ENCODE measurements around the gene SMG9.

SMG9 gene

DNA sequence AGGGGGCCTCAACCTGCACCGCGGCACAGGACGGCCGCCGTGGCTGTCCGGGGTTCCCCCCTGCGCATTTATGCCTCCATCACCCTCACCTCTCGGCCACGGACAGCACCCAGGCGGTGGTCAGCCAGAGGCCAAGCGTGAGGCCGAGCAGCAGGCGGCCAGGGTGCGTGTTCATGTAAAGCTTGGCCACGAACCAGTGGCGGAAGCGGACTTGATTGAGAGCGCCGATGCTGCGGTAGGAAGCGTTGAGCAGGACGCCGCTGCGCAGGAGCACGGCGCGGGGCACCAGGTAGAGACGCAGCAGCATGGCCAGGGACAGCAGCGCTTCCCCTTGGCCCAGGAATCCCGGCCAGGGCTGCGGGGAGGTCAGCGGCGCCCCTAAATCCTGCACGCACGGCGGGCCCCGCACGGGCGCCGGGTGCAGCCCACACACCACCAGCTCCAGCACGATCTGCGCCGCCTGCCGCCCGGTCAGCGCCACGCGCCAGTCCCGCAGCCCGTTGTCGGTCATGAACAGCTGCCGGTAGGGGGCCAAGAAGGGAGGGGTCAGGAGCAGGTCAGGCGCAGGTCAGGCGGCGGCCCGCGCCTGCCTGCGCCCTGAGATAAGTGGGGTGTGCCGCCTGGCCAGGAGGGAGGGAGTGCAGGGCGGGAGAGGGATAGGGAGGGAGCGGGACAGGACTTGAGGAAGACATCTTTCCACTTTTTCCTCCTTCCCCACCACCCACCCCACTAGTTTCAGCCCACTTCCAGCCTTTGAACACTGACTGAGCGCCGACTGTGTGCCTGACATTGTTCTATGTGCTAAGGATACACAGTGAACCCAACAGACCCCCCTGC is 19.6 kb upstream of the SMG9 start:
- TF ChIP-seq, protein P1, sequence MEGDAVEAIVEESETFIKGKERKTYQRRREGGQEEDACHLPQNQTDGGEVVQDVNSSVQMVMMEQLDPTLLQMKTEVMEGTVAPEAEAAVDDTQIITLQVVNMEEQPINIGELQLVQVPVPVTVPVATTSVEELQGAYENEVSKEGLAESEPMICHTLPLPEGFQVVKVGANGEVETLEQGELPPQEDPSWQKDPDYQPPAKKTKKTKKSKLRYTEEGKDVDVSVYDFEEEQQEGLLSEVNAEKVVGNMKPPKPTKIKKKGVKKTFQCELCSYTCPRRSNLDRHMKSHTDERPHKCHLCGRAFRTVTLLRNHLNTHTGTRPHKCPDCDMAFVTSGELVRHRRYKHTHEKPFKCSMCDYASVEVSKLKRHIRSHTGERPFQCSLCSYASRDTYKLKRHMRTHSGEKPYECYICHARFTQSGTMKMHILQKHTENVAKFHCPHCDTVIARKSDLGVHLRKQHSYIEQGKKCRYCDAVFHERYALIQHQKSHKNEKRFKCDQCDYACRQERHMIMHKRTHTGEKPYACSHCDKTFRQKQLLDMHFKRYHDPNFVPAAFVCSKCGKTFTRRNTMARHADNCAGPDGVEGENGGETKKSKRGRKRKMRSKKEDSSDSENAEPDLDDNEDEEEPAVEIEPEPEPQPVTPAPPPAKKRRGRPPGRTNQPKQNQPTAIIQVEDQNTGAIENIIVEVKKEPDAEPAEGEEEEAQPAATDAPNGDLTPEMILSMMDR (IDR thresholded peaks at IDR 0.05; ENCODE audit: low read depth, low read length, missing control alignments), result peak; percentile 74
- Histone ChIP-seq H3K36me3 (replicated peaks) (no peaks in the 10 kb centered on the region), H3K27ac (no peak overlapping the region), H3K27me3 (replicated peaks) (no peaks in the 10 kb centered on the region), H3K4me3 (ENCODE audit: low read depth, low read length) (peak overlapping the region; percentile 41)
- in situ Hi-C loops (cut with HindIII; ENCODE audit: low pct_ligation_motif_present, low sequenced_read_pairs), result no loop called here
- peak; percentile 61 for DNase-seq

GRCh38 chr19:43773725-43774102 is 19.0 kb upstream of the SMG9 start:
- no peaks in the 10 kb centered on the region for H3K27me3 ChIP-seq (replicated peaks)
- in situ Hi-C loops (cut with HindIII; ENCODE audit: low pct_ligation_motif_present, low sequenced_read_pairs), result no loop called here
- DNase-seq, result no peak
- TF ChIP-seq, protein P1 (IDR thresholded peaks at IDR 0.05; ENCODE audit: low read depth, low read length, missing control alignments), result no peak
- H3K27ac ChIP-seq, result no peak overlapping the region
- H3K4me3 ChIP-seq (ENCODE audit: low read depth, low read length), result no peak overlapping the region
- H3K36me3 ChIP-seq (replicated peaks), result no peaks in the 10 kb centered on the region

DNA sequence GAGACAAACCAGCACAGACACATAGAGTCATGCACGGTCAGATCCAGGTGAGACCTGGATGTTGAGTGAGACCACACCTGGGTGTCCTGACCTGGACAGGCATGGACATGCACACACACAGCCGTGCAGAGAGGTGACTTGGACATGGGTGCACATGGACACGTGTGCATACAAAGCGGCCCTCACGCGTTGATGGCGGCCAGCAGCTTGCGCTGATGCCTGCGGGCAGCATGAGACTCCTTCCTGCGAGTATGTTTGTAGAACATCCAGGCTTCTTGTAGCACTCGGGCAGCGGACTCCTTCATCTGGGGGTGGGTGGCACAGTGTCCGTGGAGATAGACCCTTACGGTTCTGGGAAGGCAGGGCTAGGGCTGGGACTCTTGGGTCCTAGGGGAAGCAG is 14.5 kb upstream of the SMG9 start:
- in situ Hi-C loops (cut with HindIII; ENCODE audit: low pct_ligation_motif_present, low sequenced_read_pairs), result no loop called here
- H3K27me3 ChIP-seq (replicated peaks), result no peaks in the 10 kb centered on the region
- DNase-seq, result no peak
- no peaks in the 10 kb centered on the region for H3K36me3 ChIP-seq (replicated peaks)
- TF ChIP-seq, protein P1 (IDR thresholded peaks at IDR 0.05; ENCODE audit: low read depth, low read length, missing control alignments), result no peak
- no peak overlapping the region for H3K27ac ChIP-seq
- no peak overlapping the region for H3K4me3 ChIP-seq (ENCODE audit: low read depth, low read length)

DNA sequence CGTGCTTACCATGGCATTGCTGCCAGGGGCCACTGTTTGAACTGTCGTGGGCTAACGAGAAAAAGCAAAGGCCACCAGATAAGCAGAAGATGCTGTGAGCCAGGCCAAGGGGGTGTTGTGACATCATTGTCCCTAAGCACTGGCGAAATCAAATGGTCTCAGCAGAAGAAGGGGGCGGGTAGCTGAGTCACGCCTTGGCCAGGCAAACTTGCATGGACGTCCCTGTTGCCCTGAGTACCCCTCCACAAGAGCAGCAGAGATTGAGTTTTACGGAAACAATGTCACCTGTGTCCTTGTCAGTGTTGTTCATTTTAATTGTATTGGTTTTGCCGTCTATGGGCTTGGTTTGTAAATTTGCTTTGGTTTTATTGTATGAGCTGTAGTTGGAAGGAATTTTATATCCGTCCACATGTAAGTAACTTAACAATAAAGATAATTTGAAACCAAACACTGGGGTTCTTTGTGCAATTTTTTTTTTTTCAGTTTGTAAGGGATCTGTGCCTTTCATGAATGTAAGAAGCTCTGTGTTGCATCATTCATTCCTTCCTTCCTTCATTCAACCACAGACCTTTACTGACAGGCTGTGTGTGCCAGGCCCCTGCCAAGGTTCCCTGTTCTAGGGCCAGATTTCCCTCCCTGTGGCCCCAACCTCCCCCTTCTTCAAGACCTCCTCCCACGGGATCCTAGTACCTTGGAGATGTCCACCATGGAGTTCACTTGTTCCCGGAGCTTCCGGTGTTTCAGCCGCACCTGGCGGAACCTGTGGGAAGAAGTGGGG is 13.7 kb upstream of the SMG9 start:
- TF ChIP-seq, protein P1 (IDR thresholded peaks at IDR 0.05; ENCODE audit: low read depth, low read length, missing control alignments), result no peak
- Histone ChIP-seq H3K36me3 (replicated peaks) (no peaks in the 10 kb centered on the region), H3K27ac (no peak overlapping the region), H3K4me3 (ENCODE audit: low read depth, low read length) (no peak overlapping the region), H3K27me3 (replicated peaks) (no peaks in the 10 kb centered on the region)
- in situ Hi-C loops (cut with HindIII; ENCODE audit: low pct_ligation_motif_present, low sequenced_read_pairs), result no loop called here
- no peak for DNase-seq

GRCh38 chr19:43767818-43768217 is 13.1 kb upstream of the SMG9 start:
- Histone ChIP-seq H3K27me3 (replicated peaks) (no peaks in the 10 kb centered on the region), H3K27ac (no peak overlapping the region), H3K36me3 (replicated peaks) (no peaks in the 10 kb centered on the region), H3K4me3 (ENCODE audit: low read depth, low read length) (no peak overlapping the region)
- no peak for DNase-seq
- in situ Hi-C loops (cut with HindIII; ENCODE audit: low pct_ligation_motif_present, low sequenced_read_pairs), result no loop called here
- TF ChIP-seq, protein P1 (IDR thresholded peaks at IDR 0.05; ENCODE audit: low read depth, low read length, missing control alignments), result no peak
